K562 (cell line): Measurements from ENCODE around the gene CBX2. TPM values are rescaled to one million over a fixed set of nuclear protein-coding genes. Genes with fewer than 3 reads are reported as not detected.

ENCODE experiments used
- CREM ChIP-seq: IDR thresholded peaks from 2 replicates; pipeline ENCODE4 v1.6.1; 2014; ENCODE audit warnings: antibody characterized with exemption, low read depth
- JUN ChIP-seq, 2 experiments: sonication (generic) in 1 of 2; formaldehyde crosslinking in 1 of 2; IDR thresholded peaks; 2 replicates each; pipeline versions ENCODE4 v1.6.1 to v1.8.0; 2012 to 2022; ENCODE audit warnings: borderline replicate concordance in 2 of 2, mild to moderate bottlenecking in 2 of 2, improper control_type of control experiment in 1 of 2, low read depth in 1 of 2, low read length in 1 of 2, missing genetic modification reagents in 1 of 2
- JUND ChIP-seq, 2 experiments: IDR thresholded peaks; 2 replicates in 1 of 2; 3 replicates in 1 of 2; pipeline ENCODE4 v1.6.1; 2011; ENCODE audit warnings: borderline replicate concordance in 2 of 2, low read depth in 2 of 2, low read length in 2 of 2, improper control_type of control experiment in 1 of 2, missing biosample characterization in 1 of 2, missing genetic modification characterization in 1 of 2, missing genetic modification reagents in 1 of 2
- NFYB ChIP-seq: IDR thresholded peaks from 2 replicates; pipeline ENCODE4 v1.6.1; 2011; ENCODE audit warnings: mild to moderate bottlenecking, moderate library complexity; ENCODE audit not compliant: insufficient read length; ENCODE audit errors: extremely low read depth
- PKNOX1 ChIP-seq: fragments of 450-650 bp; IDR thresholded peaks from 2 replicates; pipeline ENCODE4 v1.6.1; 2016
- TBL1XR1 ChIP-seq, 2 experiments: IDR thresholded peaks; 2 replicates each; pipeline ENCODE4 v1.6.1; 2012; ENCODE audit warnings: improper control_type of control experiment in 2 of 2, low read length in 2 of 2, mild to moderate bottlenecking in 1 of 2
- ZBTB2 ChIP-seq: fragments of 450-650 bp; IDR thresholded peaks from 2 replicates; pipeline ENCODE4 v1.6.1; 2016; ENCODE audit warnings: antibody characterized with exemption
- ZNF41 ChIP-seq: fragments of 250-450 bp; sonication (Bioruptor Pico); conservative IDR thresholded peaks from 2 replicates; pipeline ENCODE4 v1.4.0; 2020; ENCODE audit warnings: mild to moderate bottlenecking
- polyA plus RNA-seq, 8 experiments: library from polyadenylated mRNA; depleted of rRNA in 4 of 8; stranded (reverse) in 5 of 8; unstranded in 3 of 8; fragments of >200 nt; fragmentation: Nextera tagmentation in 2 of 8; fragmentation: Illumina TruSeq in 1 of 8; extraction: Ambion mirVana in 2 of 8; extraction: Trizol in 1 of 8; gene quantifications; 2 replicates each; pipeline versions ENCODE4 v1.2.1 to v1.2.3, GENCODE V29; 2011 to 2014; ENCODE audit warnings: inconsistent platforms in 1 of 8, missing spikeins in 1 of 8
- total RNA-seq, 7 experiments: library from RNA; depleted of rRNA in 6 of 7; stranded (reverse); fragments of >200 nt in 6 of 7; fragmentation: Illumina TruSeq in 2 of 7; extraction: Trizol in 2 of 7; gene quantifications; 2 replicates each; pipeline versions ENCODE4 v1.2.1 to v1.2.3, GENCODE V29; 2011 to 2021; ENCODE audit warnings: low replicate concordance in 1 of 7

The CBX2 gene
- total and polyA plus RNA-seq, 9 of the 15 experiments (the other 6 are each of a cell fraction or from before 2014, with no cell fraction given), result 0.66 to 26.9 (median 13.9) TPM

GRCh38 chr17:79824893-79825579 is 47.1 kb downstream of the CBX2 start (continued):
- TF ChIP-seq PKNOX1 (peak; percentile 78), ZNF41 (no peak), JUND (IDR thresholded peaks at IDR 0.05; ENCODE audit: borderline replicate concordance, low read depth, low read length) (no peak), JUND (tag; IDR thresholded peaks at IDR 0.05; ENCODE audit: borderline replicate concordance, low read depth, low read length) (peak; percentile 22; the same call in 1 of the 3 replicates), NFYB (no peak), TBL1XR1 (IDR thresholded peaks at IDR 0.05; ENCODE audit: low read length in 2 of 2) (0 out of 4 replicates have a peak, but pooled peaks of 1 of the 2 experiments have one; percentile 30), CREM (0 out of 2 replicates have a peak, but pooled peaks have one; percentile 12), JUN (IDR thresholded peaks at IDR 0.05; ENCODE audit: borderline replicate concordance, low read depth, low read length) (0 out of 2 replicates have a peak, but pooled peaks have one; percentile 11), JUN (CRISPR knock-in tag; IDR thresholded peaks at IDR 0.05; ENCODE audit: borderline replicate concordance) (no peak), ZBTB2 (0 out of 2 replicates have a peak, but pooled peaks have one; percentile 16)
- TF ChIP-seq, all 486 proteins: peak for 18
